Measurements from ENCODE around the gene DLX1. TPM values are rescaled to one million over a fixed set of nuclear protein-coding genes. Genes with fewer than 3 reads are reported as not detected.

DLX1 gene
- total and polyA plus RNA-seq, 2 experiments from 2014 or later = not detected

DNA sequence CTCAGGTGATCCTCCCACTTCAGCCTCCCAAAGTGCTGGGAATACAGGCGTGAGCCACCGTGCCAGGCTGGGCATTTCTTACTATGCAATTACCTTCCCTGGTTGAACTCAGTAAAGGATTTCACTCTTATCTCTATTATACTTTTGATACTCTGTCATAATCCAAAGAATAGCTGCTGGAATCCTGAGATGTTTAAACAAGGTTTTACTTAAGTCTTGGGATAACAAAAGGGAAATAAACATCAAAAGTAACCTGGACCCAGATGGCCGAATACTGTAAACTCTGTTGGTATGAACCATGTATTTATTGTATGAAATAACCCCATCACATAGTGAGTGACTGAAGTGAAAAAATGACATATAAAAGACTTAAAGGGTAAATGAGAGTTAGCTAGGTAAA, 29.3 kb downstream of the DLX1 start:
- peaks cover 30% of the 10 kb centered on the region for H3K27me3 ChIP-seq
- TF ChIP-seq, protein P1, sequence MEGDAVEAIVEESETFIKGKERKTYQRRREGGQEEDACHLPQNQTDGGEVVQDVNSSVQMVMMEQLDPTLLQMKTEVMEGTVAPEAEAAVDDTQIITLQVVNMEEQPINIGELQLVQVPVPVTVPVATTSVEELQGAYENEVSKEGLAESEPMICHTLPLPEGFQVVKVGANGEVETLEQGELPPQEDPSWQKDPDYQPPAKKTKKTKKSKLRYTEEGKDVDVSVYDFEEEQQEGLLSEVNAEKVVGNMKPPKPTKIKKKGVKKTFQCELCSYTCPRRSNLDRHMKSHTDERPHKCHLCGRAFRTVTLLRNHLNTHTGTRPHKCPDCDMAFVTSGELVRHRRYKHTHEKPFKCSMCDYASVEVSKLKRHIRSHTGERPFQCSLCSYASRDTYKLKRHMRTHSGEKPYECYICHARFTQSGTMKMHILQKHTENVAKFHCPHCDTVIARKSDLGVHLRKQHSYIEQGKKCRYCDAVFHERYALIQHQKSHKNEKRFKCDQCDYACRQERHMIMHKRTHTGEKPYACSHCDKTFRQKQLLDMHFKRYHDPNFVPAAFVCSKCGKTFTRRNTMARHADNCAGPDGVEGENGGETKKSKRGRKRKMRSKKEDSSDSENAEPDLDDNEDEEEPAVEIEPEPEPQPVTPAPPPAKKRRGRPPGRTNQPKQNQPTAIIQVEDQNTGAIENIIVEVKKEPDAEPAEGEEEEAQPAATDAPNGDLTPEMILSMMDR (IDR thresholded peaks at IDR 0.05; ENCODE audit: low read depth, low read length) = no peak
- no peaks in the 10 kb centered on the region for H3K36me3 ChIP-seq
- no peak overlapping the region for H3K4me3 ChIP-seq
- H3K9me3 ChIP-seq (ENCODE audit: low read depth) = no peaks in the 10 kb centered on the region
- no peaks in the 10 kb centered on the region for H3K4me1 ChIP-seq (ENCODE audit: low read depth)
- no peak overlapping the region for H3K27ac ChIP-seq
- DNase-seq (ENCODE audit: low read depth in 1 of 2, low spot score in 1 of 2) = no peak

DNA sequence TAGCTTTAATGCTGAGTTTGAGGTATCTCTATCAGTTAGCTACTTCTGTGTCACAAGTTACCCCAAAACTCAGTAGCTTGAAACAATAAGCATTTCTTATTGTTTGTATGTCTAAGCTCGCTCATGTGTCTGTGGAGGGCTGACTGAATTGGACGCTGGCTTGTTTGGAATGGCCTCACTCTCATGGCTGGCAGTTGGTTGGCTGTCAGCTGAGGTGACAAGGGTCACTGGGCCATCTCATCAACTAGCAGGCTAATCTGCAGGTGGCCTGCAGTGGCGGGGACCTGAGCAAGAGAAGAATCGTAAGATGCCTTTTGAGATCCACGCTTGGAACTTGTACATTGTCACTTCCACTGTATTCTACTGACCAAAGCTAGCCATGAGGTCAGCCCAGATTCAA, 30.8 kb downstream of the DLX1 start:
- Histone ChIP-seq H3K27ac (no peak overlapping the region), H3K9me3 (ENCODE audit: low read depth) (no peaks in the 10 kb centered on the region), H3K4me1 (ENCODE audit: low read depth) (no peaks in the 10 kb centered on the region), H3K4me3 (no peak overlapping the region), H3K36me3 (no peaks in the 10 kb centered on the region), H3K27me3 (peaks cover 28% of the 10 kb centered on the region)
- no peak for DNase-seq (ENCODE audit: low read depth in 1 of 2, low spot score in 1 of 2)
- TF ChIP-seq, protein P1 (IDR thresholded peaks at IDR 0.05; ENCODE audit: low read depth, low read length) = no peak

DNA sequence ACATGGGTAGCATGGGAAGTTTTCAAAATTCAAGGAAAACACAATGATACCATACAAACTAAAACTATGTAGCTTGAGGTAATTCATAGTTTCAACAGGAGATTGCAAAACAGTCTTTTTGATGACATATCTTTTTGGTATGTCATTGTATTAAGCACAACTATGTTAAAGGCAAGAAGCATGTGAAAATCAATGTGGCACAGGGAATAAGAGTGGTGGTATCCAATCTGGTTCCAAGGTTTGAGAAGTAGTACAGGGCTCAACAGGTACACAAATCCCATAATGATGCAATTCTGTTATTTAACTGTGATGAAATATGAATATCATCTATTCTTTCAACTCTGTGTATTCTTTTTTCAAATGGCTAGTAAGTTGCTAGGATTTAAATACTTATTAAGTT, 33.8 kb downstream of the DLX1 start:
- Histone ChIP-seq H3K4me1 (ENCODE audit: low read depth) (no peaks in the 10 kb centered on the region), H3K27ac (no peak overlapping the region), H3K27me3 (peaks cover 15% of the 10 kb centered on the region), H3K36me3 (no peaks in the 10 kb centered on the region), H3K4me3 (no peak overlapping the region), H3K9me3 (ENCODE audit: low read depth) (no peaks in the 10 kb centered on the region)
- TF ChIP-seq, protein P1 (IDR thresholded peaks at IDR 0.05; ENCODE audit: low read depth, low read length) = no peak
- DNase-seq (ENCODE audit: low read depth in 1 of 2, low spot score in 1 of 2) = peak in 1 of 2 donors; percentile 82

DNA sequence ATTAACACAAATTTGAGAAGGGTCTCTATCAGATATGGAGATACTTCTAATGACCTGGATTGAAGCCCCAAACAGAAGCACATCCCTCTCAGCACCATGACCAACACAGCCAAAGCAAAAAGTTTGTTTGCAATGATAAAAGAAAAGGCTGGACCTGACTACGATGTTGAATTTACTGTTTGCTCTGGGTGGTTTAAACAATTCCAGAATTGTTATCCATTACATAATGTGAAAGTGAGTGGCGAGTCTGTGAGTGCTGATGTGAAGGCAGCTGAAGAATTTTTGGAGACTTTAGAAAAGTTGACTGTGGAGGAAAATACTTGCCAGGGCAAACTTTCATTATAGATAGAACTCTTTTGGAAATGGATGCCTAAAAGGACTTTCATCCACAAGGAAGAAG, 34.8 kb downstream of the DLX1 start:
- no peak for DNase-seq (ENCODE audit: low read depth in 1 of 2, low spot score in 1 of 2)
- Histone ChIP-seq H3K4me1 (ENCODE audit: low read depth) (no peaks in the 10 kb centered on the region), H3K27me3 (peaks cover 15% of the 10 kb centered on the region), H3K36me3 (no peaks in the 10 kb centered on the region), H3K4me3 (no peak overlapping the region), H3K27ac (no peak overlapping the region), H3K9me3 (ENCODE audit: low read depth) (no peaks in the 10 kb centered on the region)
- TF ChIP-seq, protein P1 (IDR thresholded peaks at IDR 0.05; ENCODE audit: low read depth, low read length) = no peak

DNA sequence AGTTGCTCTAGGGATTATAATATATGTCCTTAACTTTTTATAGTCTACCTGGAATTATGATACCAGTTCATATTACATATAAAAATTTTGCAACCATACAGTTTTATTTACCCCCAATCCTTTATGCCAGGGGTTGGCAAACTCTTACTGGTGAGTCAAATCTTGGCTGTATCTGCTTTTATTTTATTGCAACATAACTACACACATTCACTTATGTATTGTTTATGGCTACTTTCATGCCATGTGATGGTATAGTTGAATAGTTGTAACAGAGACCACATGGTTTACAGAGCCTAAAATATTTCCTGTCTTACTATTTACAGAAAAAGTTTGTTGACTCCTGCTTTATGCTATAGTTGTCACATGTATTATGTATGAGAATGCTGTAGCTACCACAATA, 43.2 kb downstream of the DLX1 start:
- Histone ChIP-seq H3K36me3 (no peaks in the 10 kb centered on the region), H3K9me3 (ENCODE audit: low read depth) (no peaks in the 10 kb centered on the region), H3K4me3 (no peak overlapping the region), H3K27ac (no peak overlapping the region), H3K4me1 (ENCODE audit: low read depth) (no peaks in the 10 kb centered on the region), H3K27me3 (no peaks in the 10 kb centered on the region)
- DNase-seq (ENCODE audit: low read depth in 1 of 2, low spot score in 1 of 2) = no peak
- TF ChIP-seq, protein P1 (IDR thresholded peaks at IDR 0.05; ENCODE audit: low read depth, low read length) = no peak

DNA sequence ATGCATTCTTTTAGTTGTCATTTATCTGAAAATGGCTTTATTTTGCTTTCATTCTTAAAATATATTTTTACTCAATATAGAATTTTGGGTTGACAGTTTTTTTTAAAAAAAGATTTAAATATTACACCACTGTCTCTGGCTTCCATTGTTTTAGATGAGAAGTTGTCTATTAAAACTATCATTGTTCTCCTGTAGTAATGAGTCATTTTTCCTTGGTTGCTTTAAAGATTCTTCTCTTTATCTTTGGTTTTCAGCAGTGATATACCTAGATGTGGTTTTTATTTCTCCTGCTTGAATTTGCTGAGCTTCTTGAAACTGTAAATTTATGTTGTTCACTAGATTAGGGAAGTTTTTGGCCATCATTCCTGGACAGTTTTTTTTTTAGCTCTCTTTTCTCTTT, 44.1 kb downstream of the DLX1 start:
- Histone ChIP-seq H3K36me3 (no peaks in the 10 kb centered on the region), H3K4me1 (ENCODE audit: low read depth) (no peaks in the 10 kb centered on the region), H3K4me3 (no peak overlapping the region), H3K27ac (no peak overlapping the region), H3K27me3 (no peaks in the 10 kb centered on the region), H3K9me3 (ENCODE audit: low read depth) (no peaks in the 10 kb centered on the region)
- TF ChIP-seq, protein P1 (IDR thresholded peaks at IDR 0.05; ENCODE audit: low read depth, low read length) = no peak
- no peak for DNase-seq (ENCODE audit: low read depth in 1 of 2, low spot score in 1 of 2)

All from cardiac muscle cell (in vitro differentiated cells and primary cell).